Measurements from ENCODE around the gene GPATCH1.
"Not testable (repeated sequence)": the region's sequence is repeated elsewhere in the genome, so short reads cannot be mapped to it uniquely, and the experiment has no call there.

Gene GPATCH1

GRCh38 chr19:33161201-33161600, 80.2 kb downstream of the GPATCH1 start:
- TF ChIP-seq, protein P1, sequence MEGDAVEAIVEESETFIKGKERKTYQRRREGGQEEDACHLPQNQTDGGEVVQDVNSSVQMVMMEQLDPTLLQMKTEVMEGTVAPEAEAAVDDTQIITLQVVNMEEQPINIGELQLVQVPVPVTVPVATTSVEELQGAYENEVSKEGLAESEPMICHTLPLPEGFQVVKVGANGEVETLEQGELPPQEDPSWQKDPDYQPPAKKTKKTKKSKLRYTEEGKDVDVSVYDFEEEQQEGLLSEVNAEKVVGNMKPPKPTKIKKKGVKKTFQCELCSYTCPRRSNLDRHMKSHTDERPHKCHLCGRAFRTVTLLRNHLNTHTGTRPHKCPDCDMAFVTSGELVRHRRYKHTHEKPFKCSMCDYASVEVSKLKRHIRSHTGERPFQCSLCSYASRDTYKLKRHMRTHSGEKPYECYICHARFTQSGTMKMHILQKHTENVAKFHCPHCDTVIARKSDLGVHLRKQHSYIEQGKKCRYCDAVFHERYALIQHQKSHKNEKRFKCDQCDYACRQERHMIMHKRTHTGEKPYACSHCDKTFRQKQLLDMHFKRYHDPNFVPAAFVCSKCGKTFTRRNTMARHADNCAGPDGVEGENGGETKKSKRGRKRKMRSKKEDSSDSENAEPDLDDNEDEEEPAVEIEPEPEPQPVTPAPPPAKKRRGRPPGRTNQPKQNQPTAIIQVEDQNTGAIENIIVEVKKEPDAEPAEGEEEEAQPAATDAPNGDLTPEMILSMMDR (IDR thresholded peaks at IDR 0.05; ENCODE audit: extremely low read depth, insufficient read depth, missing control alignments), result no peak
- no peak for DNase-seq (ENCODE audit: low spot score)
- in situ Hi-C loops (cut with MboI; ENCODE audit: low pct_unique_long_range_greater_than_20kb, low sequenced_read_pairs, unreplicated experiment), result no loop called here

- DNase-seq (ENCODE audit: low spot score), result no peak
- TF ChIP-seq, protein P1 (IDR thresholded peaks at IDR 0.05; ENCODE audit: extremely low read depth, insufficient read depth, missing control alignments), result no peak
- in situ Hi-C loops (cut with MboI; ENCODE audit: low pct_unique_long_range_greater_than_20kb, low sequenced_read_pairs, unreplicated experiment), result no loop called here
These were observed 82.5 kb downstream of the GPATCH1 start for GRCh38 chr19:33163481-33163880.

DNA sequence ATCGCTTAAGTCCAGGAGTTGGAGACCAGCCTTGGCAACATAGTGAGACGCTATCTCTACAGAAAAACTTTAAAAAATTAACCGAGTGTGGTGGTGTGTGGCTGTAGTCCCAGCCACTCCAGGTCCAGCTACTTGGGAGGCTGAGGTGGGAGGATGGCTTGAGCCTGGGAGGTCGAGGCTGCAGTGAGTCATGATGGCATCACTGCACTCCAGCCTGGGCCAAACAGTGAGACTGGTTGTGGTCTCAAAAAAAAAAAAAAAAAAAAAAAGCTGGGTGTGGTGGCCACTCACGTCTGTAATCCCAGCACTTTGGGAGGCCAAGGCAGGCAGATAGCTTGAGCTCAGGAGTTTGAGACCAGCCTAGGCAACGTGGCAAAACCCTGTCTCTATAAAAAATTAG, 85.1 kb downstream of the GPATCH1 start:
- DNase-seq (ENCODE audit: low spot score); in situ Hi-C loops (cut with MboI; ENCODE audit: low pct_unique_long_range_greater_than_20kb, low sequenced_read_pairs, unreplicated experiment): not testable (repeated sequence)

DNA sequence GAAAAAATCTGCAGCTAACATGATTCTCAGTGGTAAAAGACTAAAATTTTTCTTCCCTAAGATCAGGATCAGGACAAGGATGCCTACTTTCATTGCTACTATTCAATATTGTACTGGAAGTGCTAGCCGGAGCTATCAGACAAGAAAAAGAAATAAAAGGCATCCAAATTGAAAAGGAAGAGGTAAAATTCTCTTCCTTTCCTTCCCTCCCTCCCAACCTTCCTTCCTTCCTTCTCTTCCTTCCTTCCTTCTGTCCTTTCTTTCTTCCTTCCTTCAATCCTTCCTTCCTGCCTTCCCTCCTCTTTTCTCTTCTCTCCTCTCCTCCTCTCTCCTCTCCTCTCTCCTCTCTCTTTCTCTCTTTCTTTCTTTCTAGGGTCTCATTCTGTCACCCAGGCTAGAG, 86.5 kb downstream of the GPATCH1 start:
- TF ChIP-seq, protein P1 (IDR thresholded peaks at IDR 0.05; ENCODE audit: extremely low read depth, insufficient read depth, missing control alignments), result no peak
- in situ Hi-C loops (cut with MboI; ENCODE audit: low pct_unique_long_range_greater_than_20kb, low sequenced_read_pairs, unreplicated experiment), result no loop called here
- no peak for DNase-seq (ENCODE audit: low spot score)

DNA sequence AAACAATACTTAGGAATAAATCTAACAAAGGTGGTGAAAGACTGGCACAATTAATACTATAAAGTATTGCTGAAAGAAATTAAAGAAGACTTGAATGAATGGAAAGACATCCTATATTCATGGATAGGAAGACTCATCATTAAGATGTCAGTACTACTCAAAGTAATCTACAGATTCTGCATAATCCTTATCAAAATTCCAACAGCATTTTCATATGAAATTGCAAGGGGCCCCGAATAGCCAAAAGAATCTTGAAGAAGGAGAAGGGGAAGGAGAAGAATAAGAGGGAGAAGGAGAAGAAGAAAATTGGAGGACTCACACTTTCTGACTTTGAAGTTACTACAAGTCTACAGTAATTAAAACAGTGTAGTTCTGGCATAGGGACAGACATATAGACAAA, 87.5 kb downstream of the GPATCH1 start:
- no peak for DNase-seq (ENCODE audit: low spot score)
- in situ Hi-C loops (cut with MboI; ENCODE audit: low pct_unique_long_range_greater_than_20kb, low sequenced_read_pairs, unreplicated experiment), result no loop called here
- TF ChIP-seq, protein P1 (IDR thresholded peaks at IDR 0.05; ENCODE audit: extremely low read depth, insufficient read depth, missing control alignments), result no peak

DNA sequence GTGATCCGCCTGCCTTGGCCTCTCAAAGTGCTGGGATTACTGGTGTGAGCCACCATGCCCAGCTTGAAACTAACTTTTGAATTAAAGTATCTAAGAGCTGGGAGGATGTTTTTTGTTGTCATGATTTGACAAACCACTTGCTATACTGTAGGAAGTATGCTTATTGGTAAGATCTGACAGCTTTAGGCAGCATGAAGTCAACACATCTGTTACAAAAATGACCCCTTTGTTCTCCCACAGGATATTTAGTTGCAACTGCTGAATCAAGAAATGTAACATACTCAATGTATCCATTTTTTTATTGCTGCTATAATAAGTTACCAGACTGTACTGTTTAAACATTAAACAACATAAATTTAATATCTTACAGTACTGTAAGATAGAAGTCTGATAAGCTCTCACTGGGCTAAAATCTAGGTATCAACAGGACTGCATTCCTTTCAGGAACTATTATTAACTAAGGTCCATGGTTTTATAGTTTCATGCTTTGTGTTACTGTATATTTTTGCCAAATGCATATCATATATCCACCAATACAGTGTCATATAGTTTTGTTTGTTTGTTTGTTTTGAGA, 90.3 kb downstream of the GPATCH1 start:
- no peak for DNase-seq (ENCODE audit: low spot score)
- TF ChIP-seq, protein P1 (IDR thresholded peaks at IDR 0.05; ENCODE audit: extremely low read depth, insufficient read depth, missing control alignments), result no peak
- in situ Hi-C loops (cut with MboI; ENCODE audit: low pct_unique_long_range_greater_than_20kb, low sequenced_read_pairs, unreplicated experiment), result no loop called here

DNA sequence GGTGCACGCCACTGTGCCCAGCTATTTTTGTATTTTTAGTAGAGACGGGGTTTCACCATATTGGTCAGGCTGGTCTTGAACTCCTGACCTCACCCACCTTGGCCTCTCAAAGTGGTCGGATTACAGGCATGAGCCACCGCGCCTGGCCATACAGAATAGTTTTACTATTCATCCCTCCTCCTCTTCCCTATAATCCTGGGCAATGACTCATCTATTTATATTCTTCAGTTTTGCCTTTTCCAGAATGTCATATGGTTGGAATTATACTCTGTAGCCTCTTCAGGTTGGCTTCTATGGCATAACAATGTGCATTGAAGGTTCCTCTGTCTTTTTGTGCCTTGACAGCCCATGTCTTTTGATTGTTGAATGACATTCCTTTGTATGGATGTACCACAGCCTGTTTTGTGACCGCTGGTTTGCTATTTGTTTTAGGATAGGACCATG, 91.0 kb downstream of the GPATCH1 start:
- TF ChIP-seq, protein P1 (IDR thresholded peaks at IDR 0.05; ENCODE audit: extremely low read depth, insufficient read depth, missing control alignments), result no peak
- DNase-seq (ENCODE audit: low spot score), result no peak
- in situ Hi-C loops (cut with MboI; ENCODE audit: low pct_unique_long_range_greater_than_20kb, low sequenced_read_pairs, unreplicated experiment), result no loop called here
